Endothelial cell of umbilical vein (primary cell): ENCODE measurements around the gene CD82. TPM values are rescaled to one million over a fixed set of nuclear protein-coding genes. Genes with fewer than 3 reads are reported as not detected.

Experiments
- BruUV-seq: library from RNA; stranded (reverse); fragments of 400-500 nt; replicated peaks from 2 replicates; lab custom pipeline; 2021; lab: Mats Ljungman, UMichigan
- CTCF ChIA-PET: fragments of 300-600, 350-600 bp; sonication (Branson Sonifier 250); formaldehyde crosslinking; loops from one replicate; lab custom pipeline; 2021; ENCODE audit warnings: antibody characterized with exemption, inconsistent platforms; lab: Charles Lee
- POLR2A ChIA-PET: fragments of 300-600, 350-600 bp; sonication (Branson Sonifier 250); formaldehyde crosslinking; loops from one replicate; lab custom pipeline; 2021; ENCODE audit warnings: antibody characterized with exemption, inconsistent platforms; lab: Charles Lee
- DNase-seq: peaks from one replicate; pipeline ENCODE4 v3.0.0-alpha.2; 2011; ENCODE audit warnings: low read depth, low spot score
- FAIRE-seq: peaks from 2 replicates; lab custom pipeline; 2011; peaks lifted over from hg19 to GRCh38; lab: Jason Lieb, UNC
- H2AFZ ChIP-seq: 2 replicates; pipeline ENCODE4 v1.6.0; 2012; ENCODE audit warnings: low read depth, low read length, control low read depth, inconsistent platforms
- H3K27ac ChIP-seq: 2 replicates; pipeline ENCODE4 v1.5.1; 2011; ENCODE audit warnings: low read depth, mild to moderate bottlenecking, control low read depth, low read length, moderate library complexity; ENCODE audit not compliant: insufficient read depth
- H3K27me3 ChIP-seq, 2 experiments: 2 replicates each; pipeline versions ENCODE4 v1.6.0 to v1.6.1; 2011; ENCODE audit warnings: low read length in 2 of 2, mixed read lengths in 1 of 2; ENCODE audit not compliant: control insufficient read depth in 2 of 2, insufficient read depth in 2 of 2
- H3K36me3 ChIP-seq, 2 experiments: 2 replicates in 1 of 2; 3 replicates in 1 of 2; pipeline ENCODE4 v1.5.1; 2011; ENCODE audit warnings: low read length in 2 of 2, mild to moderate bottlenecking in 1 of 2, moderate library complexity in 1 of 2; ENCODE audit not compliant: control insufficient read depth in 2 of 2, insufficient read depth in 2 of 2; ENCODE audit errors: extremely low read depth in 1 of 2
- H3K4me1 ChIP-seq: 3 replicates; pipeline ENCODE4 v1.5.1; 2011; ENCODE audit warnings: mild to moderate bottlenecking, low read length; ENCODE audit not compliant: control insufficient read depth, insufficient read depth; ENCODE audit errors: extremely low read depth
- H3K4me2 ChIP-seq: 2 replicates; pipeline ENCODE4 v1.6.1; 2011; ENCODE audit warnings: low read length, control low read depth, mixed read lengths; ENCODE audit not compliant: insufficient read depth
- H3K4me3 ChIP-seq, 3 experiments: fragments of 200-600 bp in 1 of 3; sonication (generic), shearing (Covaris generic) in 1 of 3; replicated peaks in 1 of 3; 2 replicates each; pipeline ENCODE4 v1.5.1; 2011 to 2016; ENCODE audit warnings: control low read depth in 3 of 3, low read length in 3 of 3, mild to moderate bottlenecking in 2 of 3, inconsistent platforms in 1 of 3, low read depth in 1 of 3, moderate library complexity in 1 of 3; ENCODE audit not compliant: insufficient read depth in 1 of 3
- H3K79me2 ChIP-seq: 2 replicates; pipeline ENCODE4 v1.6.0; 2012; ENCODE audit warnings: low read length, inconsistent platforms; ENCODE audit not compliant: control insufficient read depth, insufficient read depth
- H3K9ac ChIP-seq: replicated peaks from 2 replicates; pipeline ENCODE3; 2011; ENCODE audit warnings: low read length, control low read depth; ENCODE audit not compliant: insufficient read depth; ENCODE audit errors: extremely low read depth
- H3K9me1 ChIP-seq: replicated peaks from 3 replicates; pipeline ENCODE4 v1.6.0; 2011; ENCODE audit warnings: mild to moderate bottlenecking, low read length; ENCODE audit not compliant: control insufficient read depth, insufficient read depth; ENCODE audit errors: extremely low read depth
- H3K9me3 ChIP-seq: replicated peaks from 2 replicates; pipeline ENCODE4 v1.5.1; 2012; ENCODE audit warnings: low read length, inconsistent platforms; ENCODE audit not compliant: control insufficient read depth, insufficient read depth
- H4K20me1 ChIP-seq: replicated peaks from 2 replicates; pipeline ENCODE3; 2011; ENCODE audit warnings: mild to moderate bottlenecking, low read length; ENCODE audit not compliant: control insufficient read depth, insufficient read depth; ENCODE audit errors: extremely low read depth
- EZH2 ChIP-seq: IDR thresholded peaks from 2 replicates; pipeline ENCODE4 v1.6.1; 2012; ENCODE audit warnings: borderline replicate concordance, low read depth, mild to moderate bottlenecking, moderate library complexity, low read length, inconsistent platforms; ENCODE audit not compliant: severe bottlenecking
- FOS ChIP-seq: IDR thresholded peaks from 2 replicates; pipeline ENCODE4 v1.6.1; 2011; ENCODE audit warnings: mild to moderate bottlenecking, low read length, moderate library complexity, borderline replicate concordance; ENCODE audit not compliant: insufficient read depth
- GATA2 ChIP-seq: IDR thresholded peaks from 2 replicates; pipeline ENCODE4 v1.7.0; 2011; ENCODE audit warnings: low read depth, mild to moderate bottlenecking, moderate library complexity, mixed read lengths, low read length; ENCODE audit not compliant: insufficient read length, insufficient read depth
- JUN ChIP-seq: IDR thresholded peaks from 2 replicates; pipeline ENCODE4 v1.6.1; 2011; ENCODE audit warnings: borderline replicate concordance, low read depth; ENCODE audit not compliant: insufficient read length, insufficient read depth
- MYC ChIP-seq: IDR thresholded peaks from one replicate; pipeline ENCODE4 v1.6.1; 2011; ENCODE audit warnings: mild to moderate bottlenecking, low read depth, low read length
- POLR2A ChIP-seq: IDR thresholded peaks from 2 replicates; pipeline ENCODE4 v1.6.1; 2012; ENCODE audit warnings: low read depth, mild to moderate bottlenecking, control low read depth, low read length
- dilution Hi-C: fragments of 300-500 bp; cut with MboI; formaldehyde crosslinking; loops from one replicate; pipeline ENCODE4 v1.15.0; 2019; ENCODE audit warnings: low sequenced_read_pairs; ENCODE audit not compliant: extremely low pct_ligation_motif_present
- intact Hi-C: fragments of 100-400 bp; cut with micrococcal nuclease; formaldehyde crosslinking; loops from one replicate; pipeline ENCODE4 v1.10.0; 2022
- polyA plus RNA-seq, 4 experiments: library from polyadenylated mRNA; depleted of rRNA in 3 of 4; stranded (reverse) in 3 of 4; unstranded in 1 of 4; fragments of >200 nt; gene quantifications; 2 replicates each; pipeline versions ENCODE4 v1.2.1 to v1.2.3, GENCODE V29; 2011 to 2012; ENCODE audit warnings: missing spikeins in 1 of 4
- total RNA-seq: library from RNA; stranded (reverse); gene quantifications from 2 replicates; pipeline ENCODE4 v1.2.3, GENCODE V29; 2021
- TF ChIP-seq, protein P1 (sequence below), 2 donors: IDR thresholded peaks; 1 replicate in 1 of 2; 2 replicates in 1 of 2; pipeline ENCODE4 v1.5.1; 2011; ENCODE audit warnings: low read length in 2 of 2, mild to moderate bottlenecking in 2 of 2, moderate library complexity in 2 of 2, control low read depth in 1 of 2, inconsistent platforms in 1 of 2, low read depth in 1 of 2; ENCODE audit not compliant: insufficient read depth in 1 of 2; ENCODE audit errors: extremely low read depth in 1 of 2
- TF ChIP-seq, protein P2 (sequence below): IDR thresholded peaks from 2 replicates; pipeline ENCODE4 v1.6.1; 2011; ENCODE audit not compliant: insufficient read depth, insufficient read length

The CD82 gene
- total and polyA plus RNA-seq, 2 donors (not counting 3 experiments of a cell fraction or from before 2014, with no cell fraction given) = 17.9 to 25.2 TPM

DNA sequence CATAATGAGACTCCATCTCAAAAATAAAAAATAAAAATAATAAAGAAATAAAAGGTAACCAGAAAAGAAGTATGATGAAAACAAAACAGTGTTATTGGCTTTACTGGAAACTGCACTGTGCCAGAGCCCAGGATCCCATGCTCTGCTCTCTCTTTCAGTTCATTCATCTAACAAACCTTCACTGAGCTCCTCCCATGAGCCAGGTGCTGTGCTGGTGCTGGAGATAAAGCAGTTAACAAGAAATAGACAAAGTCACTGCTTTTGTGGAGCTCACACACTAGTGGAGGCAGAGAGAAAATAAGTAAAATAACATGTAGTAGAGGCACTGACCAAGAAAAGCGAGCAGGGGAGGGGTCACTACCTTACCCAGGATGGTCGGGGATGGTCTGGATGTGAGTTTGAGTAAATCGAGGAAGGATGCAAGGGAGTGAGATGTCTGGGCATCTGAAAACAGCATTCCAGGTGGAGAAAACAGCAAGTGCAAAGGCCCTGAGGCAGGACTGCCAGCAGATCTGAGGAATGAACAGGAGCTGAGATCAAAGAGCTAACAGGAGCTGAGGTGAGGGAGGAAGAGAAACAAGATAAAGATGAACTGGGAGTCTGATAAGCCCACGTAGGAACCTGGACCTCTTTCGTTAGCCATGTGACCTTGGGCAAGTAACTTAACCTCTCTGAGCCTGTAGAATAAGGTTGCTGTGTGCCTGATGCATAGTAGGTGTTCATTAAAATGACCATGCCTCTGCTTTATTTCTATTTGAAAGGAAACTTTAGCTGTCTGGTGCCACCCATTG, 31.3 kb upstream of the CD82 start:
- dilution Hi-C loops (no loop called here), intact Hi-C loops (no loop called here)
- no peaks in the 10 kb centered on the region for H3K4me1 ChIP-seq
- H3K27me3 ChIP-seq = peaks cover 0 to under 1% of the 10 kb centered on the region in 2 experiments
- H2AFZ ChIP-seq = no peak overlapping the region
- H3K4me3 ChIP-seq = no peak overlapping the region
- DNase-seq (no peak), FAIRE-seq (no peak)
- no peaks in the 10 kb centered on the region for H3K9me3 ChIP-seq
- H3K9me1 ChIP-seq = no peaks in the 10 kb centered on the region
- no peak overlapping the region for H3K9ac ChIP-seq
- no peak overlapping the region for H3K27ac ChIP-seq
- H3K36me3 ChIP-seq = no peaks in the 10 kb centered on the region
- no peaks in the 10 kb centered on the region for H4K20me1 ChIP-seq
- H3K79me2 ChIP-seq = no peaks in the 10 kb centered on the region
- TF ChIP-seq POLR2A (no peak), GATA2 (no peak), EZH2 (no peak), FOS (no peak), JUN (no peak), MYC (no peak)
- TF ChIP-seq, protein P1, sequence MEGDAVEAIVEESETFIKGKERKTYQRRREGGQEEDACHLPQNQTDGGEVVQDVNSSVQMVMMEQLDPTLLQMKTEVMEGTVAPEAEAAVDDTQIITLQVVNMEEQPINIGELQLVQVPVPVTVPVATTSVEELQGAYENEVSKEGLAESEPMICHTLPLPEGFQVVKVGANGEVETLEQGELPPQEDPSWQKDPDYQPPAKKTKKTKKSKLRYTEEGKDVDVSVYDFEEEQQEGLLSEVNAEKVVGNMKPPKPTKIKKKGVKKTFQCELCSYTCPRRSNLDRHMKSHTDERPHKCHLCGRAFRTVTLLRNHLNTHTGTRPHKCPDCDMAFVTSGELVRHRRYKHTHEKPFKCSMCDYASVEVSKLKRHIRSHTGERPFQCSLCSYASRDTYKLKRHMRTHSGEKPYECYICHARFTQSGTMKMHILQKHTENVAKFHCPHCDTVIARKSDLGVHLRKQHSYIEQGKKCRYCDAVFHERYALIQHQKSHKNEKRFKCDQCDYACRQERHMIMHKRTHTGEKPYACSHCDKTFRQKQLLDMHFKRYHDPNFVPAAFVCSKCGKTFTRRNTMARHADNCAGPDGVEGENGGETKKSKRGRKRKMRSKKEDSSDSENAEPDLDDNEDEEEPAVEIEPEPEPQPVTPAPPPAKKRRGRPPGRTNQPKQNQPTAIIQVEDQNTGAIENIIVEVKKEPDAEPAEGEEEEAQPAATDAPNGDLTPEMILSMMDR (IDR thresholded peaks at IDR 0.05; ENCODE audit: extremely low read depth in 1 of 2, insufficient read depth in 1 of 2, low read depth in 1 of 2, low read length in 2 of 2) = no peak
- TF ChIP-seq, protein P2, sequence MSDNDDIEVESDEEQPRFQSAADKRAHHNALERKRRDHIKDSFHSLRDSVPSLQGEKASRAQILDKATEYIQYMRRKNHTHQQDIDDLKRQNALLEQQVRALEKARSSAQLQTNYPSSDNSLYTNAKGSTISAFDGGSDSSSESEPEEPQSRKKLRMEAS = no peak
- POLR2A ChIA-PET = no interaction called here
- CTCF ChIA-PET = interaction anchor here (2.4 to 7.9 kb wide), 3 partner anchors 11 to 440 kb away, joined by 16 to 96 read pairs (median 22); partner anchors contain the start of gene EXT2
- H3K4me2 ChIP-seq = no peak overlapping the region
- BruUV-seq = no TSS peak
